Measurements from ENCODE around the gene TMEM132A.

Gene TMEM132A

DNA sequence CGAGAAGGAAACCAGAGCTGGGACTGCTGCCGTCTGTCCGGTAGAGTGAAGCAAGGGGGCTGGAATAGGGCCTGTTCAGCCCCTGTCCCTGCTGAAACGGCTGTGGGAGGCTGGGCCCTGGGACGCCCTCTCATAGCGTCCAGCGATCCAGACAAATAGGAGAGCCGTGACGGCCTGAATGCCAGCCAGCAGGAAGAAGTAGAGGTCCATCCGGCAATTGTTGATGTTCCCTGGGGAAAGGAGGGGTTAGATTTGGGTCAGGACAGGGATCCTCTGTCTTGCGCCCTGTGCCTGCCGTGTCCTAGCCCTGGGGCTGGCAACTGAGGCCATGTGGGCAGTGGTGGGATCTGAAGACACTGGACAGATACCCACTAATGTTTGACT is 12.9 kb downstream of the TMEM132A start:
- DNase-seq (ENCODE audit: low spot score) = no peak

GRCh38 chr11:60937811-60938210 is 13.6 kb downstream of the TMEM132A start:
- DNase-seq (ENCODE audit: low spot score) = no peak

DNA sequence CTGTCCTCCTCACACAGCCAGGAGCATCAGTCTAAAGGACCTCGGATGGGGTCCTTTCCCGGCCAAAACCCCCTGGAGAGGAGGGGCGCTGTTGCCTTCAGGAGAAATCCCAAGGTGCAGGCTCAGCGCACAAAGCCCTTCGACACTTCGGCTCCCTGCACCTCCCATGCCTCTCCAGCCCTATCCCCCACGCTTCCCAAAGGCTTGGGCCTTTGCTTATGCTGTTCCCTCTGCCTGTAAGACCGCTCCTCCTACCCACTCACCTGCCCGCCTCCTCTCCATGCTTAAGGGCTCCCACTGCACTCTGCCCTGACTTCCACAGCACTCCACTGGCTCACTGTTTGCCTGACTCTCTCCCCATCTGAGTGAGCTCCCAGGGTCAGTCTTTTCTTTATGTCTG is 14.2 kb downstream of the TMEM132A start:
- no peak for DNase-seq (ENCODE audit: low spot score)

DNA sequence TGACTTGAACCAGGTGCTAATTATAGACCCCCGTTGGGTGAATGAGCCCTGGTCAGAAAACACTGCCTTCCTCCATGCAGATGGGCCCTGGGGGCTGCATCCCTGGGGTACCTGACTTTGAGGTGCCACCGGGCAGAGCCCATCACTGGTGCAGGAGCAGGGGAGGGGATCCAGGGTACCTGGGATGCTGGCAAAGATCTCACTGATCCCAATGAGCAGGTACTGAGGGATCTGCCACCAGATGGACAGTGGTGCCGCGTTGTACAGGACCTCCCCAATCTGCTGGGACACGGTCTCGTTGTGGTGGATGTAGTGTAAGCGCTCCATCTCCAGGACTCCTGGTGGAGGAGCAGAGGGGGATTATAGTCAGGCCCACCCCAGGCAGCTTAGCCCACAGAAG is 15.0 kb downstream of the TMEM132A start:
- no peak for DNase-seq (ENCODE audit: low spot score)

- DNase-seq (ENCODE audit: low spot score) = no peak
Observed at GRCh38 chr11:60939855-60940254, 15.6 kb downstream of the TMEM132A start.

DNA sequence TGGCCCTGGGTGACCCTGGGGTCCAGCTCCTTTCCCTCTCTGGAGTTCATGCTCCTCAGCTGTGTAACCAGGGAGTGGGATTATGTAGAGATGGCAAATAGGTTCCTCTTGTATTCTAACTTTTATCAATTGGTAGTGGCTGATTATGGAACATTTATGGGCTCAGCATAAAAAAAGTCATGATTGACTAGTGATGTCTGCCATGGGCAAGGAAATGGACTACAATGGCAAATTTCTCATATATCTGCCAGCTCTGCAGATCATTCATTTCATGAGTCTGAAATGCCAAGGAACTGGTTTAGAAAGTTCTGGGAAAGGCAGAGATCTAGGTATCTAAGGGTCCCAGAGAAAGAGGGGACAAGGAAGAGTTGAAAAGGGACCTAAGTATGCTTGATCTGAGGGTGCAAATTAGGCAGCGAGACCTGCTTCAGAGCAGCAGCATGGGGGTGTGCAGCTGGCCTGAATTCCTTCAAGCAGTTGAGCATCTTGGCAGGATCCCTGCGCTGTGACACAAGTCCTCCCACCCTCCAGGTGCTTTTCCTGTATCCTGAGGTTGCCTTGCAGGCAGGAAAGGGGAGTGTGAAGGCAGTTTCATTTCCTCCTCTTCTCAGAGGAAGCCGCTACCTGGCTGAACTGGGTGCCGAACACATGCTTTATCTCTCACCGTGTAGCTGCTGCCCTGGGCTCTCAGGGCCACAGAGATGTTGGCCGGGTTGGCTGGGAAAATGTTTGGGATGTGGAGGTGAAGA is 17.3 kb downstream of the TMEM132A start:
- DNase-seq (ENCODE audit: low spot score) = no peak

DNA sequence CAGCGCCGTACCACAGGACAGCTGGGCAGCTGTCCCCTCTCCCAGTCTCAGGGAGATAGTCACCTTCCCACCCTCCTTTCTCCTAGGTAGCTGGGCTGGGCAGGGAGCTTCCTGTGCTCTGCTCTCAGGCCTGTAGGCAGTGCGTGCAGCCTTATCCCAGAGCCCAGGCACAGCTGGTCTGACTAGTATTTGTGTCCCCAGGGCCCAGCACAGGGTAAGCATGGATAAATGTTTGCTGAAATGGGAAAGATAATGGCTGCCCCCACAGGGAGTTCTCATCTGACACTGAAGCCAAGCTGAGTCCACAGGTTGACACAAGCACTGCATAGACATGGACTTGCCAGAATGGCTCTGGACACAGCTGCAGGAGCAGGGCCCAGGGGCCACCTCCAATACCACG is 18.0 kb downstream of the TMEM132A start:
- no peak for DNase-seq (ENCODE audit: low spot score)

- DNase-seq (ENCODE audit: low spot score) = no peak
Observed at GRCh38 chr11:60942970-60943565, 18.8 kb downstream of the TMEM132A start.

DNA sequence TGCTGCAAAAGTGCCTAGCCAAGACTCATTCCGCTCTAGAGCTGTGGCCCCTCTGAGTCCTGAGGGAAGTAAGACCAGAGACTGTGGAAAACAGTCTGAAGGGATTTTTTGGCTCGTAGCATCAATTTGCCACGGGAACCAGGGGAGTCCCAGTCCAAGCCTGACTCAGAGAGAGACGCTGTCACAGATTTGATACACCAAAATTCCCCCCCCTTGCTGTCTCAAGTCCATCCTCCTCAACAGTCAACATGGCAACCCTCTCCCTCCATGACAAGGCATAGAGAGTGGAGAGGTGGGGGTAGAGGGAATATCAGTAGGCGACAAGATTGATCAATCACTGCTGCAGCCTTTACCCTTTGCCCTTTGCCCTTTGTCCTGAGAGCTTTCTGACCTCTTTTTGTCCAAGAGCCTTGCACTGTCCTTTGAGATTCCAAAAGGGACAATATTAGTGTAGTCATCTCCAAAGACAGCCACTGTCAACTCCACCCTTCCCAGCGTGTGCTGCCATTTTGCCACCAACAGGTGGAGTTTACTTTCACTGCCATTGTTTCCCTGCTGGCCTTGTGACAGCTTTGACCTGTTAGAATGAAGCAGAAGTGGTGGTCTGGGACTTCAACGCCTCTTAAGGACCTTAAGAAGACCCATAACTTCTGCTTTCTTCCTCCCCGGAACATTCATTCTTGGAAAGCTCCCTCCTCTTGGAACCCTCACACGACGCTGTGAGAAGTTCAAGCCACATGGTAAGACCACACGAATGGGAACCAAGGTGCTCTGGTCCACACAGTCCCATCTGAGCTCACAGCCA is 20.4 kb downstream of the TMEM132A start:
- DNase-seq (ENCODE audit: low spot score) = no peak

GRCh38 chr11:60945295-60945667 is 21.0 kb downstream of the TMEM132A start:
- no peak for DNase-seq (ENCODE audit: low spot score)

DNA sequence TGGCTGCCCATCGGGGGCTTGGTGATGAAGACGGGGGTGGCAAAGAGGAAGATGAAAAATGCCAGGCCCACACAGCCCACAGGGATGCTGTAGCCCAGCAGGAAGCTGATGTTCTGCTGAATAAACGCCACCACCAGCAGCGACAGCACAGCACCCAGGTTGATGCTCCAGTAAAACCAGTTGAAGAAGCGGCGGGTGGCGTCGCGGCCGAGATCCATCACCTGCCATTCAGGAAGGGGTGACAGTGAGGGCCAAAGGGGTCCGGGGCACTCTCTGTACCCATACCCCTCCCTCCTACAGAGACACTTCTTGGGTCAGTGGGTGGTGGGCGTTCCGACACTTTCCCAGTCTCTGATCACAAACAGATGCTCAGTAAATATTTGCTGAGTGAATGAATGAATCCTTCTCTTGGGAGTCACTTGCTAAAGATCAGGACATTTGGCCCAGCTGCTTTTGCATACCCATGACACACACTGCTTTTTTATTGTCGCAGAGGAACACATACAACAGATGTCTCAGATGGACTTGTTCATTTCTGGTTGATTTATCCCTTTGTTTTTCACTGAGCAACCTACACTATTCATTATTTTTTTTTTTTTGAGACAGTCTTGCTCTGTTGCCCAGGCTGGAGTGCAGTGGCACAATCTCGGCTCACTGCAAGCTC is 22.5 kb downstream of the TMEM132A start:
- no peak for DNase-seq (ENCODE audit: low spot score)

DNA sequence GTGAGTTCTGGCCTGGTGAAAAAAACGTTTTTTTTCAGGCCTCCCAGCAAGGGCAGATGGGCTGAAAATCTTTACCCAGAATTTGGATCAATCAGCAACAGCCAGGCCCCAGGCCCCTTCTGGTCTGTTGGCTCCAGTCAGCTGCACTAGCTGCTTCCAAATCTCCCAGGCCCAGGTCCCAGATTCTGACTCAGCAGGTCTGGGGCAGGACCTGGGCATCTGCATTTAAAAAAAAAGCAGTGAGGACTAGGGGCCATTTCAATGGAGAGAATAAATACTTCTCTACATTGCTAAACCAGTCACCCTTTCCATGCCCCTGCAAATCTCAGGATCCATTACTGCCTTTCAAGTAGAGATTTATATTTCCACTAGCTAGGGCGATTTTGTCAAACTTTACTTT is 23.4 kb downstream of the TMEM132A start:
- DNase-seq (ENCODE audit: low spot score) = no peak

- no peak for DNase-seq (ENCODE audit: low spot score)
Observed at GRCh38 chr11:60948250-60948649, 24.0 kb downstream of the TMEM132A start.

- DNase-seq (ENCODE audit: low spot score) = no peak
Observed at GRCh38 chr11:60950024-60950423, 25.8 kb downstream of the TMEM132A start.

DNA sequence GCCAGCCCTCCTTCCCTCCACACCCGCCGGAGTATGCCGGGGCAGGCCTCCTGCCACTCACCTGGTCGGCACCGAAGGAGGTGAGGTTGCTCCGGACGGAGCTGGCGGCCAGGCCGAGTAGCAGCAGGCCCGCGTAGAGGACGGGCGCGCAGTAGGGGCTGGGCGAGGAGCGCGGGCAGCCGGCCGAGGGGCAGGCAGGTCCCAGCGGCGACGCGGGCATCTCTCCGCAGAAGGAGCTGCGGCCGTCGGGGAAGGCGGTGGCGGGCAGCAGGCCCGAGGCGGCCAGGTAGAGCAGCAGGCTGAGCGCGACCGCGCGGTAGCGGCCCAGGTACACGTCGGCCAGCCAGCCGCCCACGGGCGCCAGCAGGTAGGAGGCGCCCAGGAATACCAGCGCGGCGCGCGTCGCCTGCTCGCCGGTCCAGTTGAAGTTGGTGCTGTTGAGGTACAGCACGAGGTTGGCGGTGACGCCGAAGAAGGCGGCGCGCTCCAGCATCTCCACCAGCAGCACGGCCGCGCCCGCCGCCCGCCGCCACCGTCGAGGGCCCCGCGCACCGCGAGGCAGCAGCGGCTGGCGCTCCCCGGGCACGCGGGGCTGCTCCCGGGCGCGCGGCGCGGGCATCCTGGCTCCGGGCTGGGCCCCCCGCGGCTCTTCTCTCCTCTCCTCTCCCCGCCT is 26.8 kb downstream of the TMEM132A start:
- DNase-seq (ENCODE audit: low spot score) = peak; percentile 55

DNA sequence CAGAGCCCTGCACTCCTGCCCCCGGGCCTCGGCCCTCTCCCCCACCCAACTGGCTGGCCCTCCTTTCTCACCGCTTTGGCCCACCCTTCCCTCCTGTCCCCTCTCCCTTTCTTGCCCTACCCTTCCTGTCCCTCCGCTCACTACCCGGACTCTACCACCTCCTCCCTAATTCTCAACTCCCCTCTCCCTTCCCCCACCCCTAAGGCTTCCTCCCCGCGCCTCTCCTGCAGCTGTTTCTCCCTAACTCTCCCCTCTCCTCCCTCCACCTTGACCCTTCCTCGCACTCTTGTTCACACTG is 27.3 kb downstream of the TMEM132A start:
- DNase-seq (ENCODE audit: low spot score) = peak; percentile 41

- peak; percentile 67 for DNase-seq (ENCODE audit: low spot score)
Observed at GRCh38 chr11:60951904-60952741, 27.9 kb downstream of the TMEM132A start, which contains the start of gene SLC15A3. SLC15A3 (minus strand) TSS chr11:60952176; CDS start chr11:60951551, 625 bp downstream.

DNA sequence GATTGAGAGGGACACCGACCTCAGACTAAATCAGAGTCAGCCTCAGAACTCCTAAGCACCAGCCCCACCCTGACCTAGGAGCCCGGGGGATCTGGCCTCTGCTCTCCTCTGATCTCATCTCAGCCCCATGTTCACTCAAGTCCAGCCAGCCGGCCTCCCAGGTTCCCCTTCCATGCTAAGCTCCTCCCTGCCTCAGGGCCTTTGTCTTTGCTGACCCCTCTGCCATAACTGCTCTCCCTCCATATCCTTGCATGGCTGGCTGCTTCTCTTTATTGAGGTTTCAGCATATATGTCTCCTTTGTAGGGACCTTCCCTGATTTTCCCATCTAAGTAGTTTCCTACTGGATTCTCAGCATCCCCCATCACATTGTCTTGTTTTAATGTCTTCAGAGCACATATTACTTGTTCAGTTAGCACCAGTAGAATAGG is 28.5 kb downstream of the TMEM132A start:
- DNase-seq (ENCODE audit: low spot score) = no peak

GRCh38 chr11:60953781-60954180 is 29.5 kb downstream of the TMEM132A start:
- DNase-seq (ENCODE audit: low spot score) = no peak

DNA sequence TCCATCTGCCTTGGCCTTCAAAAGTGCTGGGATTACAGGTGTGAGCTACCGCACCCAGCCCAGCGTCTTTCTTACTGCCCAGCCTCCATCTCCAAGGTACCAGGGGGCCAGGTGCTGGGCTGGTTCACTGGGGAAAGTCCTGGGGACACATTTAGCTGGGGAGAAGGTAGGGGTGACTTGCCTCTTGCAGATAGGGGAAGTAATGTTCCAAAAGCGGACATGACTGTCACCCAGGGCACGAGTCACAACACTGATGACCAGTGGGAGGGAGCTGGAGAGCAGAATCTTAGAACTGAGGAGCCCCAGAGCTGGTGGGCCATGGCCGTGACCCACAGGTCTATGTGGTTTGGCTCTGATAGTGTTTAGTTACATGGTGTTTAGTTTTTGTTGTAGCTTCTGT is 30.2 kb downstream of the TMEM132A start:
- DNase-seq (ENCODE audit: low spot score) = no peak

GRCh38 chr11:60955571-60955970 is 31.3 kb downstream of the TMEM132A start:
- DNase-seq (ENCODE audit: low spot score) = no peak
